OCI-LY7 (cell line): ENCODE results near the gene NACC2. TPM values are rescaled to one million over a fixed set of nuclear protein-coding genes. Genes with fewer than 3 reads are reported as not detected.

Experiments
- BruUV-seq: library from RNA; stranded (reverse); fragments of 400-500 nt; replicated peaks from 2 replicates; lab custom pipeline; 2021; lab: Mats Ljungman, UMichigan
- CTCF ChIA-PET: fragments of 300-600 bp; sonication (Branson Sonifier 250); formaldehyde crosslinking; loops from one replicate; lab custom pipeline; 2022; ENCODE audit warnings: antibody characterized with exemption; ENCODE audit not compliant: unreplicated experiment; lab: Charles Lee
- POLR2A ChIA-PET: fragments of 300-600 bp; sonication (Branson Sonifier 250); formaldehyde crosslinking; loops from one replicate; lab custom pipeline; 2022; ENCODE audit warnings: antibody characterized with exemption; lab: Charles Lee
- DNase-seq: peaks from one replicate; pipeline ENCODE4 v3.0.0-alpha.2; 2015; ENCODE audit warnings: low spot score
- H2AFZ ChIP-seq: fragments of 200-600 bp; sonication (generic), shearing (Covaris generic); 2 replicates; pipeline ENCODE4 v1.6.1; 2014; ENCODE audit warnings: mild to moderate bottlenecking, antibody characterized with exemption, low read length, moderate library complexity
- H3K27ac ChIP-seq: fragments of 200-600 bp; sonication (generic); 2 replicates; pipeline ENCODE4 v1.5.1; 2014; ENCODE audit warnings: mixed run types, low read depth, mild to moderate bottlenecking, moderate library complexity, low read length, inconsistent platforms; ENCODE audit not compliant: poor library complexity, severe bottlenecking
- H3K36me3 ChIP-seq: fragments of 200-600 bp; sonication (generic); 2 replicates; pipeline ENCODE4 v1.6.1; 2014; ENCODE audit warnings: mild to moderate bottlenecking, antibody characterized with exemption, low read length, moderate library complexity, mixed read lengths; ENCODE audit not compliant: insufficient read depth
- H3K4me1 ChIP-seq: fragments of 200-600 bp; sonication (generic); 2 replicates; pipeline ENCODE4 v1.5.1; 2014; ENCODE audit warnings: mild to moderate bottlenecking, low read length; ENCODE audit not compliant: insufficient read depth, poor library complexity, severe bottlenecking
- H3K4me2 ChIP-seq: fragments of 200-600 bp; sonication (generic); 2 replicates; pipeline ENCODE4 v1.6.1; 2014; ENCODE audit warnings: mild to moderate bottlenecking, low read length
- H3K4me3 ChIP-seq: fragments of 200-600 bp; sonication (generic); 2 replicates; pipeline ENCODE4 v1.5.1; 2014; ENCODE audit warnings: mild to moderate bottlenecking, low read depth, low read length; ENCODE audit not compliant: poor library complexity, severe bottlenecking
- H3K79me2 ChIP-seq: fragments of 200-600 bp; sonication (generic); 2 replicates; pipeline ENCODE4 v1.6.1; 2016; ENCODE audit warnings: low read depth, mild to moderate bottlenecking, low read length, moderate library complexity, mixed read lengths; ENCODE audit not compliant: insufficient read depth
- H3K9me2 ChIP-seq: fragments of 200-600 bp; sonication (generic); 2 replicates; pipeline ENCODE4 v1.6.1; 2016; ENCODE audit warnings: mild to moderate bottlenecking, low read length, mixed read lengths; ENCODE audit not compliant: insufficient read depth
- H3K9me3 ChIP-seq: fragments of 200-600 bp; sonication (generic); 2 replicates; pipeline ENCODE4 v1.6.1; 2014; ENCODE audit warnings: mild to moderate bottlenecking, mixed run types, low read length, mixed read lengths
- H4K20me1 ChIP-seq: fragments of 200-600 bp; sonication (generic); 2 replicates; pipeline ENCODE4 v1.6.1; 2014; ENCODE audit warnings: mild to moderate bottlenecking, antibody characterized with exemption, low read length, moderate library complexity, mixed read lengths; ENCODE audit not compliant: insufficient read depth
- CTCF ChIP-seq: fragments of 200-600 bp; sonication (generic); conservative IDR thresholded peaks from 2 replicates; pipeline ENCODE4 v1.5.1; 2014; ENCODE audit warnings: mild to moderate bottlenecking, antibody characterized with exemption, low read length, moderate library complexity, mixed read lengths
- EZH2phosphoT487 ChIP-seq: fragments of 200-600 bp; sonication (generic); IDR thresholded peaks from 2 replicates; pipeline ENCODE4 v1.6.1; 2018; ENCODE audit warnings: low read depth, borderline replicate concordance, mild to moderate bottlenecking, mixed run types, antibody characterized with exemption, low read length, moderate library complexity, mixed read lengths
- intact Hi-C: fragments of 100-400 bp; cut with micrococcal nuclease; formaldehyde crosslinking; loops from one replicate; pipeline ENCODE4 v1.10.0; 2022; ENCODE audit not compliant: unreplicated experiment
- total RNA-seq, 2 experiments: library from RNA; depleted of rRNA in 1 of 2; stranded (reverse); fragments of >200 nt in 1 of 2; shearing (Covaris generic) in 1 of 2; gene quantifications; 2 replicates each; pipeline ENCODE4 v1.2.3, GENCODE V29; 2014 to 2022

NACC2 gene
- total RNA-seq, 2 experiments from 2014 or later, result 0.38 to 0.72 TPM

GRCh38 chr9:136039488-136039887 is 55.6 kb downstream of the NACC2 start:
- no peaks in the 10 kb centered on the region for H3K79me2 ChIP-seq
- H3K4me2 ChIP-seq, result no peak overlapping the region
- H3K9me2 ChIP-seq, result no peaks in the 10 kb centered on the region
- intact Hi-C loops, result no loop called here
- no TSS peak for BruUV-seq
- no peak for DNase-seq
- H3K36me3 ChIP-seq, result no peaks in the 10 kb centered on the region
- no peaks in the 10 kb centered on the region for H3K4me1 ChIP-seq
- H3K9me3 ChIP-seq, result peaks cover 23% of the 10 kb centered on the region
- no peak overlapping the region for H2AFZ ChIP-seq
- H3K27ac ChIP-seq, result no peak overlapping the region
- H4K20me1 ChIP-seq, result no peaks in the 10 kb centered on the region
- CTCF ChIA-PET, result no interaction called here
- POLR2A ChIA-PET, result interaction anchor here (0.6 kb wide), 1 partner anchor 12 kb away, joined by 3 read pairs; no protein-coding TSS in a partner anchor
- no peak overlapping the region for H3K4me3 ChIP-seq
- TF ChIP-seq EZH2phosphoT487 (no peak), CTCF (no peak)

- no peak overlapping the region for H3K27ac ChIP-seq
- no peaks in the 10 kb centered on the region for H3K79me2 ChIP-seq
- no peaks in the 10 kb centered on the region for H3K4me1 ChIP-seq
- H3K9me3 ChIP-seq, result peaks cover 23% of the 10 kb centered on the region
- no TSS peak for BruUV-seq
- no peak overlapping the region for H2AFZ ChIP-seq
- CTCF ChIA-PET, result no interaction called here
- no peak for DNase-seq
- H3K36me3 ChIP-seq, result no peaks in the 10 kb centered on the region
- H4K20me1 ChIP-seq, result no peaks in the 10 kb centered on the region
- H3K4me3 ChIP-seq, result no peak overlapping the region
- POLR2A ChIA-PET, result no interaction called here
- TF ChIP-seq CTCF (no peak), EZH2phosphoT487 (no peak)
- H3K9me2 ChIP-seq, result no peaks in the 10 kb centered on the region
- intact Hi-C loops, result no loop called here
- no peak overlapping the region for H3K4me2 ChIP-seq
Measured at GRCh38 chr9:136036848-136037247, 58.2 kb downstream of the NACC2 start.

- Histone ChIP-seq H3K27ac (no peak overlapping the region), H3K79me2 (no peaks in the 10 kb centered on the region), H3K9me3 (peaks cover 24% of the 10 kb centered on the region), H3K36me3 (no peaks in the 10 kb centered on the region), H2AFZ (no peak overlapping the region), H3K9me2 (no peaks in the 10 kb centered on the region), H4K20me1 (no peaks in the 10 kb centered on the region), H3K4me2 (no peak overlapping the region), H3K4me1 (no peaks in the 10 kb centered on the region), H3K4me3 (no peak overlapping the region)
- BruUV-seq, result no TSS peak
- ChIA-PET CTCF (no interaction called here), POLR2A (interaction anchor here (0.8 kb wide), 1 partner anchor 24 kb away, joined by 4 read pairs; no protein-coding TSS in a partner anchor)
- intact Hi-C loops, result no loop called here
- DNase-seq, result no peak
- TF ChIP-seq EZH2phosphoT487 (no peak), CTCF (no peak)
Measured at GRCh38 chr9:136036050-136036449, 59.0 kb downstream of the NACC2 start.
